GM21526 (cell line): ENCODE data around the gene OSER1.

Source experiments
- ATAC-seq: cut with Tn5 transposase; IDR thresholded peaks from one replicate; pipeline ENCODE4 v1.9.1; 2021; ENCODE audit warnings: moderate library complexity; ENCODE audit not compliant: unreplicated experiment, low FRiP score

Gene OSER1

DNA sequence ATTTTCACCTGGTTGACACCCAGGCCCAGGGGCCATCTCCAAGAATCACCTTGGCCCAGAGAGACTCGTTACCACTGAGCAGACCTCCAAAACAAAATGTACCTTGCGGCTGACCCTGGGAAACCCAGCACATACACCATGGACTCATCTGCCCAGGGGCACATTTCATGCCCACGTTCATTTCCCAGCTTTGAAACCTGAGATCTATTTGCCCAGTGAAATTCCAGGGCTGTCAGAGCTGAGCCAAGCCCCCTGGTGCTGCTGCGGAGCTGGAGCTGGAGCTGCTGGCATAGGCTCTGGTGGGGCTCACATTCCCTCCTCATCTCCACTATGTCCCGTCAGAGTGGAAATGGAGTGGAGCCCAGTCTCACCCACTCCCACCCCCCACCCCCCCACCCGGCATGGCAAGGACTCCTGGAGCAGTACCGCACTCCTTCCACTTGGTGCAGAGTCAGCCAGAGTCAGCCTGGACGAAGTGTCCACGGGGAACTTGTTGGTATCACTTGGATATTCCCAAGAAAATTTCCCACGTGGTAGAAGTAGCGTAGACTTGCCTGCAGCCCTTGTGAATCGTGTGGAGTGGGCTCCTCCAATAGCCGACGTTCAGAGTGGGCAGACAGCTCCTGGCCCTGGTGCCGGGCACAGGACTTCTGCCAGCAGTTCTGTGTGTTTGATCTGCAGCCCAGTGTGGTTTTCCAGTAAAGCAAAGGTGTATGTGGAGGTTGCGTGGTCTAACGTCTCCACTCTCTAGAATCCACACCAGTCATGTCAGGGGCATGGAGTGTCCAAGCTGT, 18.1 kb upstream of the OSER1 start:
- no peak for ATAC-seq

DNA sequence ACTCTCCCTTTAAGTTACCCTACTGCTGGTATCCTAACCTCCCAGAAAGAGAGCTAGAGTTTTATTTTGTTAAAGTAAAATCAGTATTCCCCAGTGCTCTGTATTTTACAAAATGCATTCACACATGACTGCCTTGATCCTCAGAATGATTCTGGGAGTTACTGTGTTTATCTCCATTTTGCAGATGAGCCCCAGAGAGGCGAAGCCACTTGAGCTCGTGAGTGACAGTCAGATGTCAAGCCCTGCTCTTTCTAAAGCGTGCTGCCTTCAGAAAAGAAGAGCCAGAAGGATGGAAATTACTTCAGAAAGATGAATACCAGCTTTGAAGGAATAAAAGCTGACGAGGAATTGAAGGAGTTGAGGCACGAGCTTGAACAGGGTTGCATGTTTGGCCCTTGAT, 14.1 kb upstream of the OSER1 start:
- ATAC-seq, result no peak

DNA sequence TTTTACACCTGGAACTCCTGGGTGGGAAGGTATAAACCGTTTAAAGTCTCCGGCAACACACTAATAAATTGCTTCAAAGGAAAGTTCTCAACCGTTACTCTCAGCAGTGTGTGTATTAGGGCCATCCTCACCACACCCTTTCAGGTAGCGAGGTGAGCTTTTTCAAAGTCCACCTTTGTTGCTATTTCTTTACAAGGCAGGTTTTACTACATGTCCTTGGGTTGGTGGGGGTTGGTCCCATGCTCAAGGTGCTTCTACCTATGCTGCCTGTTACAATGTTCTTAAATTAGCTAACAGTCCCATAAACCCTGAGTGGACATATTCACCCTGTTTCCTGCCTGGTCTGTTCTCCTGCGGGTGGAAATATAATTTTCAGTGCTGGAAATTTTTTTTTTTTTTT, 13.2 kb upstream of the OSER1 start:
- ATAC-seq, result no peak

DNA sequence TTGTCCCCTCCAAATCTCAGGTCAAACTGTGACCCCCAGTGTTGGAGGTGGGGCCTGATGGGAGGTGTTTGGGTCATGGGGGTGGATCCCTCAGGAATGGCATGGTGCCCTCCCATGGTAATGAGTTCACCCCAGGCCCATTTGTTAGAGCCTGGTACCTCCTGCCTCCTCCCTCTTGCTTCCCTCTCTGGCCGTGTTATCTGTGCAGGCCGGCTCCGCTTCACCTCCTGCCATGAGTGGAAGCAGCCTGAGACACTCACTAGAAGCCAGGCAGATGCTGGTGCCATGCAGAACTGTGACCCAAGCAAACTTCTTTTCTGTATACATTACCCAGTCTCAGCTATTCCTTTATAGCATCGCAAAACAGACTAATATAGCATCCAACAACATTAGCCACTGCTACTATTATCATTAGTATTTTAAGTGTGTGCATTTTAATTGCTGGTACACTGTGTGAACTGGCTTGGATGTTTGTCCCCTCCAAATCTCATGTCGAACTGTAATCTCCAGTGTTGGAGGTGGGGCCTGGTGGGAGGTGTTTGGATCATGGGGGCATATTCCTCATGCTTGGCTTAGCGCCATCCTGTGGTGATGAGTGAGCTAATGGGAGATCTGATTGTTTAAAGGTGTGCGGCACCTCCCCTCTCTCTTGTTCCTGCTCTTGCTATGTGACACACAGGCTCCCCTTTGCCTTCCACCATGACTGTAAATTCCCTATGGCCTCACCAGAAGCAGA, 12.2 kb upstream of the OSER1 start:
- no peak for ATAC-seq

DNA sequence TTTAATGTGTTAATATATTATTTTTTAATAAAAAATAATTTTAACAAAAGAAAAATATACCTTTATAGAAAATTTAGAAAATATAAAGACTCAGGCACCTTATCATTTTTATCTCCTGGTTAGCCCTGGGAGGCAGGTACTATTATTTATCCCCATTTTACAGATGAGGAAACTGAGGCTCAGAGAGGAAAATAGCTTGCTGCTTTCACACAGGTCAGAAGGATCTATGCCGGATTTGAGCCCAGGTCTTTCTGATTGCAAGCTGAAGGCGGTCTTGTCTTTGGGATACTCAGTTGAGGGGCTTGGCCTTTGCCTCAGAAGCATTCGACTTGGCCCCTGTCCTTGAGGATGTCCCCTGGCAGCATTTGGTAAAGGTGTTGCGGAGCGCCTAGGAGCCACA, 11.5 kb upstream of the OSER1 start:
- ATAC-seq, result no peak

DNA sequence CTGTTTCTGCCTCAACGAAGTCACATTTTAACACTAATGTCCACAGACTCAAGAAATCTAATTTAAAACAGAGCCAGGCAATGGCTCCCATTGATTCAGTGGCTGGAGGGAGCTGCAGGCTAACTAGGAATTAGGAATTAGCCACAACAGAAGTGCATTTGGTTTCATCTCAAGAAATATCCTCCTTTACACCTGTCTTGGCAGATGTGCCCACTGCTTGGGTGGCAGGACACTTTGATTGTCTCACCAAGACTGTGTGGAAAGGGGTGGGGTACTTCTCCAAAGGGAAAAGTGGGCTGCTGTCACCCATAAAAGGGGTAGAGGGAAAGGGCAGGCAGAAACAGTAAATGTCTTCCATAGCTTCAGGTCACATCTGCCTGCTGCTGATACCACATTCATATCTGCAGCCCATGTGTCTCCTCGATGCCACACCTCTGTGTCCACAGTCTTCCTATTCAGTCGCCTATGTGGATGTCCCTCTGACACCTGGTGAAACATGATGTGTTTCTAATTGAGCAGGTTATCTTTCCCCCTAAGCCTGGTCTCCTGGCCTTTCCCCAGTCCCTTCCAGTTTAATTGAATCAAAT, 10.9 kb upstream of the OSER1 start:
- no peak for ATAC-seq

DNA sequence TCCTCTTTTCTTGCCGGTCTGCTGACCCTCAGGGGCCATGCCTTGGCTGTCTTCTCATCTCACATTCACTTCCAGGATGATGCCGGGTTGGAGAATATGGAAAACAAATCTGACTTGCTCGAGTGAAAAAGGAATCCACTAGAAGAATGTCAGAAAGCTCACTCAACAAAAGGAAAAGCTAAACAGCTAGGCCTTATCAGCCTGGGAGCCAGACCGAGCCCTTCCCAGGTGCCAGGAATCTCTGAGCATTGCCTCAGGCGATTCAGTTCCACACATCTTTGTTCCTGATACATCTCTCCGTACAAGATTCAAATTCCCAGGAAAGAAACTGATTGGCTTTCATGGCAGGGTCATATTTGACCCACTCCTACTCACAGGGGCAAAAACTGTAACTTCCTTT, 9.2 kb upstream of the OSER1 start:
- no peak for ATAC-seq

DNA sequence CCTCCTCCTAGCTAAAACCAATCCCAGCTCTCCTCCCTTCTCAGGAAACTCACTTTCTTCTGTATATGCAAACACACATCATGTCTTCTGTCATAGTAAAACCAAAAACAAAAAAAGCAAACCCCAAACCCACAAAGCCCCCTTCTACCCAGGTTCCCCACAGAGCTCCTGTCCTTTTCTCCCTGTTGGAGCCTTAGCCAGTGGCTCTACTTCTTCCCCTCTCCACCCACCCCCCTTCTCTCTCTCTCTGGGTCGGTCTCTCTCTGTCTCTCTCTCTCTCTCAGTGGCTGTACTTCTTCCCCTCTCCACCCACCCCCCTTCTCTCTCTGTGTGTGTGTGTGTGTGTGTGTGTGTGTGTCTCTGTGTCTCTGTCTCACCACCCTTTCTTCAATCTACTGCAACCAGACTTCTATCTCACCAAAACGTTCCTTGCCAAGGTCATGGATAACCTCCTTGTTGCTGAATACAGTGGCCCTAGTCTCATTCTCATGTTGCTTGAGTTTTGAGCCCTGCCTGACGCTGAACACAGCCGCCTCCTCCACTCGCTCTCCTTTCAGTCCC, 8.7 kb upstream of the OSER1 start:
- no peak for ATAC-seq

DNA sequence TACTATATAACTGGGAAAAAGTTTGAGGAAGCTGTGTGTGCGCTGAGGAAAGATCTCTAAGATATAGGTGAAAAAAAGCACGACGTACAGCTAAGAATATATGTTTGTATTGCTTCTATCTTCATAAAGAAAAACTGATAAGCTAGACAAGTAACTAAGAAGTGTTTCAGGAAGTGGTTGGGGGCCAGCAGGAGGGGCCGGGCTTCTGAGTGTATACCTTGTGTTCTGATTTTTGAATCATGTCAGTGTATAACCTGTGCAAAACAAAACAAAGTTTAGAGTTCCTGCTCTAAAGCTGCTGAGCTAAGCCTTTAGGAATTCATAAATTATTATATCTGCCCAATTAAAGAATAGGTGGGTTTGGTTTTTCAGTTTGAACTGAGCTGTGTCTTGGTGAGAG, 7.9 kb upstream of the OSER1 start:
- ATAC-seq, result no peak

DNA sequence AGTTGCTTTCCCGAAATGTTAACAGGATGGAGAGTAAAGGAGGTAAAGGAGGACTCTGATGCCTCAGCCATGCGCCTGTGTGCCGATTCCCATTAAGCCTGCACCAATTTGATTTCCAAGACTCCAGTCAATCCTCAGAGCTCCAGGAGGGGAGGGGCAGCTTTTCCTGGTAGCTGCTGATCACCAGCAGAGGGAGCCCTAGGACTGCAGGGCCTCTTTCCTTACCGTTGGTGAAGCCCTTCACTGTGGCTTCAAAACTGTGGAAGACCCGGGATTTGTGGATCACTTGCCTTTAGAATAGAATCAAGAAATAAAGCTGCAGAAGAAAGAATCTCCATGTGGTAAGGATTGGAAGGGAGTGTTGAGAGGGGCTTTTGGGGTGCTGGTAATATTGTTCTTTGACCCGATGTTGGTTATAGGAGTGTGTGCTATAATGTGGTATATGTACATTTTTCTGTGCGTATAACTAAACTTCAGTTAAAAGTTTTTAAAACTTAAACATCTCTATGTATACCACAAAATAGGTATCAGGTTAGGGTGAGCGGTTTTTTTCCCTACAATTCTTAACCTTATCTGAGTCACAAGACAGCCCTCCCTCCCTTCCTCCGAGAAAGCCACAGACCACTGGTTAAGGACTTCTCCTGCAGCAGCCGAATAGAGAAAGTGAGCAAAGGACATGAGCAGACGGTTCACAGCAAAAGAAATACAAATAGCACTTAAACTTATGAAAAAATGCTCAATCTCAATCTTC, 6.9 kb upstream of the OSER1 start:
- no peak for ATAC-seq

DNA sequence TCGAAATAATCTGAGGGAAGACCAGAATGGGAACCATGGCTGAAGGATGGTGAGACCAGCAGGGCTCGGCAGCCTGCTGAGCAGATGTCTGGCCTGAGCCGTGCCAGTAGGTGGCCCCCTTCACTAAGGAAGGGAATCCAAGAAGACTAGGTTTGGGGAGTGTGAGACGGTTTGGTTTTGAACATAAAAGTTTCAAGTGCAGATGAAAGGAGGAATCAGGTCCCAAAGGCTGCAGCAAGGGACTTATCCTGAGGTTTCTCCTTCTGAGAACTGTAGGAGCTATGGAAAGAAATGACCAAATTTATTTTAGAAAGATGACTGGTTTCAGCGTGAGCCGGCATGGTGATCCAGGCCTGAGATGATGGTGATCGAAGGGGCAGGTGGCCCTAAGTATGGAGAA, 4.6 kb upstream of the OSER1 start:
- ATAC-seq, result no peak

DNA sequence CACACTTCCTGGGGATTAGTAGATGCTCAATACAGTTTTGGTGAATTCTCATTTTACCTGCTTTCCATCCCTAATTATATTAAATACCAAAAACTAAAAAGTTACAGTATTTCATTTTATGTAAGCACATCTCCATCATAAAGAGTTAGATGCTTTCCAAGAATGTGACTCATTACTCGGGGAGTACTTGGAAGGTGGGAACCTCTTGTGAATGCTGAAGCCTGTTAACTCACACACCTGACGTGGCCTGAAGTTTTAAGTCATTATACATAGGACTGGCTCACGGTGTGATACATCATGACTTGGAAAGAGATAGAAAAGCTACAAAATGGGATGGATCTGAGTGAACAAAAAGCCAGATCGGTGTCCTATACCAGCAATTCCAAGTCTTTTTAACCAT, 2.2 kb upstream of the OSER1 start:
- no peak for ATAC-seq

DNA sequence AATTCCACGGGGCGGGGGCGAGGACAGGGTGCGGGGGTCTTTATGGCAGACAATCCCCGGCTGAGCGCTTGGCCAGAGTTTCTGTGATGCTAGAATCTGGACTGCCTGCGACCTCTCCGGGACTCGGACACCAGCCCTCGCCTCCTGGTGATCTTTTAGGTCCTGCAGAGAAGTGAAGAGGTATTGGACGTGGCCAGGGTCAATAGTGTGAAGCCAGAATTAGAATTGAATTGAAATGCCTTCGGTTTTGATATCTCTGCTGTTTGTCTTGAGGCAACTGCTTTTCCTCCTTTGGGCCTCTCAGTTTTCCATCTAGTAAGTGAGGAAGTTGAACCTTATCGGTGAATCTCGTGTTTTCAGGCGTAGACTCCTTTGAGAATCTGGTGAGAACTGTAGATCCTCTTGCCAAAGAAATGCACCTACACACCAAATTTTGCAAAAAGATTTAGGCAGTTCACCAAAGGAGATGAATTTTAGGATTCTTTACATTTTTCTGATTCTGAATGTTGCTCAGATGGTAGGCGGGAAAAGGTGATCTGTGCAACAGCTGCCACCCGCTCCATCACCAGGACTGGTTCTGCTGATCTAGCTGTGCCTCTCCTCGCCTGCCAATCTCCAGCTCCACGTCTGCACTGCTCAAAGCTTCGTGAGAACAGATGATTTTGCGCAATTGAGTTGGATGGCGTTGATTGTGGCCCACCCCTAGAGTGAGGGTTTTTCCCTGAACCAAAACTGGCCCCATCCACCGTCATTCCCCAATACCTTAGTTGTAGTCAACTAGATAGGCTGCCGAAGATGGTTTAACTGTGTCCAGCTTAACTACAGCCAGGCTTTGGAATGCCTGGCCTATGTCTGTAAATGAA, 837 bp upstream of the OSER1 start:
- ATAC-seq, result no peak

DNA sequence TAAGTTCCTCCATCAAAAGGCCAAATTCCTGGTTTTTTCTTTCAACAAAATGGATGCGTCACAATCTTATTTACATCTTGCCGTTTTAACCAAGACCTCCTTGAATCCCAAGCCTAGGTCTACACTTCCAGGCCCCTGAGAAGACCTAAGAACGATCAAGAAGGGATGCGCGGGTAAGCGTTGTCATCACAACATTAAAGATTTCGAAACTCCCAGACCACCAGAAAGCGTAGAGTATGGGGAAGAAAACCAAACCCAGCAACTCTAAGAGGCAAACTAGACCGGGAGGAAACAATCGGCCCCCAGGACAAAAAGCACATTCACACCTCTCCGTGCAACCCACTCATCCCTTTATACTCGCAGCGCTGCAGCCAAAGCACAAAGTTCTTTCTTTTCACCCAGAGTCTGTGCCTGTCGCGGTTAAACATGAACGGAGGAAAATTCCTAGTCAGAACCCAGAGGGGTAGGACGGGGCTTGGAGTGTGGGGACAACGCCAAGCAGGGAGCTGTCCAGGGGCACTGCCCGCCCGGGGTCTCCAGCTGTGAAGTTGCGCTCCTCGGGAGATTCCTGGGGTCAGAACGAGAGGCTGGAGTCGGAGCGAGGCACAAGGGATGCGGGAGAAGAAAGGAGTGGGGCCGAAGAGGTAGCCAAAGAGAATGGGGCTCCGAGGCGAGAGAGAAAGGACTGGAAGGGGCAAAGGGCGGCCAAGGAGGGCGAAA, 725 bp downstream of the OSER1 start:
- no peak for ATAC-seq

DNA sequence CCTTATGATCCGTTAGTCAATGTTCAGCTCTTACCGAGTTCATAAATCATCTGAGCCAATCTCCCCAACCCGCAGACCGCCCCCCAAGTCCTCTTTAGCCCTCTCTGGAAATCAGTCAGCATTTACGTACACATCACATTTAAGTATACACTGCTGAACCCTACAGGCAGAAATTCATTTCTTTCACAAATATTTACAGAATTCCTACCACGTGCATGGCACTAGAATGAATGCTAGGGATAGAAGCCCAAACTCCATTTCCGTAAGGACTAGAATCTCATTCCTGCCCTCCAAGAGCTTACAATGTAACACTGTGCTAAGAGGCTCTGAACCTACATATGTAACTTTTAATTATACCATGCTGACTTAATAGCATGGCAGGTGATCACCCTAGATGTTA, 1.8 kb downstream of the OSER1 start:
- ATAC-seq, result no peak

DNA sequence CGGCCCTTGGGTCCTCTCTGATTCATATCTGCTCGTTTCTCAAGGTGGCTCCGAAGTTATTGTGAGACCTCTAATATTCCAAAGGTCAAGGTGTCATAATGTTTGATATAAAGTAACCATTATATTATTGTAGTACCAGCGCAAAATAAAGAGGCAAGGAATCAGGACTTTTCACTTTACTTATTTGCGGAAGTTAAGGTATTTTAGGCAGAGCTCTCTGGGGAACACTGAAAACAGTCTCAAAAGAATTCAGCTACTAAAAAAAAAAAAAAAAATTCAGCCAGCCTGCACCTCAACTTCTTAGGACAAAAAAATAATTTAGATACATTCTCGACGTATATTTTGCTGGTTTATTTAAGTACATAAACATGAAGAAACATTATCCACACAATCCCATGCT, 2.4 kb downstream of the OSER1 start:
- no peak for ATAC-seq

DNA sequence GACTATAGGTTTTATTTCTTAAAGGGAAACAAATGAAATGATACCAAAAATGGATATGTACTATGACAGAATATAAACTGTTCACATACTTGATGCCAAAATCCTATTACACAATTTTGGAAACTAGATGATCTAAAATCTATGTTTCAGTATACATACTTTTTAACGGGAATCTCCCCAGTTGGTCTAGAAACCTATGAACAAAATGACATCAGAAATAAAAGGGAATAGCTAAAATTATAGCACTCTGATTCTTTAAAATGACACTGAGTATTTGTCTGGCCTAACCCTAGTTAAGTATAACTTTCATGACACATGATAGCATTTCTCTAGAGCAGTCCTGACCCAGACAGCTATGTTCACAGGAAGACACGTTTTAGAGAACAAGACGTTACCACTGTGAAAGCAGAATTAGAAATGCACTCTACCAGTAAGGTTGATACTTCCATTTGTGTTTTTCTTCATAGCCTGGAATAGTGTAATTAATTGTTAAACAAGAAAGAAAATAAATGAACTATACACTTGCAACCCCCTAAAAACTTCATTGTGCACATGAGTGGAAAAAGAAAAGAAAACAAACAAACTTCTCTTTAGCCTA, 3.3 kb downstream of the OSER1 start:
- no peak for ATAC-seq

DNA sequence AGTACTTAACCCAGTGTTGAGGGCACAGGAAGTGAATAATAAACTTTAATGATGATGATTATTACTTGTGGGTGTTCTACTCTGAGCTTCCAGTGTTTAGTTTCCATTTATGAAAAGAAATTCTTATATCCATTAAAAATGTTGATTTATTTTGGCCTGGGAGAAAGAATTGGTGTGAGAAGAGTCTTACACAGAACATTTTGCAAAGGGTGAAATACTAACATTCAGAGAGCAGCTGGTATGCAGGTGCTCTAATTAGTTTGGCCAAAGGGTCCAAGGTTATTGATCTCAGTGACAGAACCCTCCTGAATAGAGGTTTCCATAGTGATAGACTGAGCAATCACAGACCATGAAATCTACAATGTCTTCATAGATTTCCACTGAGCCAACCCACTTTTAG, 4.4 kb downstream of the OSER1 start:
- ATAC-seq, result no peak

DNA sequence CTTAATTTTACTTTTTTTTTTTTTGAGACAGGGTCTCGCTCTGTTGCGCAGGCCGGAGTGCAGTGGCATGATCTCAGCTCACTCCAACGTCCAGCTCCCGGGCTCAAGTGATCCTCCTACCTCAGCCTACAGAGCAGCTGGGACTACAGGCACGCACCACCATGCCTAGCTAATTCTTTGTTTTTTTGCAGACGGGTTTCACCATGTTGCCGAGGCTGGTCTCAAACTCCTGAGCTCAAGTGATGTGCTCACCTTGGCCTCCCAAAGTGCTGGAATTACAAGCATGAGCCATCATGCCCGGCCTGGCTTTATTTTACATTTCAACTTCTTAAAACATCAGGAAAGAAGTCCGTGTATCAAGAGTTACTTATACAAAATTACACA, 5.7 kb downstream of the OSER1 start:
- ATAC-seq, result no peak
